SH-SY5Y (cell line): Measurements from ENCODE around the gene OR6C75.

ENCODE experiments used
- GATA2 ChIP-seq: IDR thresholded peaks from 2 replicates; pipeline ENCODE4 v1.6.1; 2011; ENCODE audit warnings: mild to moderate bottlenecking, low read depth, low read length
- GATA3 ChIP-seq: IDR thresholded peaks from 2 replicates; pipeline ENCODE4 v1.6.1; 2011; ENCODE audit warnings: low read depth, mild to moderate bottlenecking, low read length, moderate library complexity

OR6C75 gene

DNA sequence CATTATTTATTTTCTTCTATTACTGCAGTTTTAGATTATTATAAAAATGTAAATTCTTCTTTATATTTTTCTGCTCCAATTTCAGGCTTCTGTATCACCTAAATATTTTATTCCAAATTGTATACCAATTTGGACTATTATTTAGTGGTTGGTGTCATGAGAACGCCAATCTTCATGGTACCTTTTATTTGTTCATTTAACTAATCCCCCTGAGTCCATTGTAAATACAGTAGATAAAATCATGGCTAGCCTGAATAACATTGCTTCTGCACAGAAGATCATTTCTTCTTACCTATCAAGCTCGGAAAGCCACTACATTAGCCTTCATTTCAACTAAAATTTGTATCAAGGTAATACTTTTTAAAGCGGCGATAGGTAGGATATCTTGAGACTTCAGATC, at the start of gene OR6C75:
Gene OR6C75 (plus strand): TSS at position 301 of the 400 bp plus-strand sequence. CDS start 2,136 bp downstream, outside the sequence.
- TF ChIP-seq GATA3 (no peak), GATA2 (no peak)

DNA sequence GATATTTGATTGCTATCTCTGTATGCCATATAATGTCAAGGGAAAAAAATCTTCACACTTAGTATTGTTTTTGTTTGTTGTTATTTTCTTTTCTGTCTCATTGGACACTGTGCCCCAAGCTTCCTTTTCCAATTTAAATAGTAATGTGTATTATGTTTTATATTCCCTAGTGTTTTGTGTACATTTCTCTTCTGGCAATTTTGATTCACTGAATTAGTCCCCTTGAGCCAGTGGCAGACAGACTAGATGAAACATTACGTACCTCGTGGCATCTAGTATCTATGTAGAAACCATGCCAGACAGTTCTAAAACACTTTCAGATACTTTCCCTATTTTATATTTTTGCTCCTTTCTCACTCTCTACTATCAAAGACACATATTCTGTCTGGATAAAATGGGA, 48.7 kb upstream of the OR6C75 start, which contains the start of gene OR6C1:
Gene OR6C1 (plus strand): TSS at position 301 of the 400 bp plus-strand sequence. CDS start 6,257 bp downstream, outside the sequence.
- TF ChIP-seq GATA2, result no peak
- TF ChIP-seq GATA3, result no peak

- no peak for TF ChIP-seq GATA3
- no peak for TF ChIP-seq GATA2
Observed at GRCh38 chr12:55320201-55320600, 42.6 kb upstream of the OR6C75 start.

DNA sequence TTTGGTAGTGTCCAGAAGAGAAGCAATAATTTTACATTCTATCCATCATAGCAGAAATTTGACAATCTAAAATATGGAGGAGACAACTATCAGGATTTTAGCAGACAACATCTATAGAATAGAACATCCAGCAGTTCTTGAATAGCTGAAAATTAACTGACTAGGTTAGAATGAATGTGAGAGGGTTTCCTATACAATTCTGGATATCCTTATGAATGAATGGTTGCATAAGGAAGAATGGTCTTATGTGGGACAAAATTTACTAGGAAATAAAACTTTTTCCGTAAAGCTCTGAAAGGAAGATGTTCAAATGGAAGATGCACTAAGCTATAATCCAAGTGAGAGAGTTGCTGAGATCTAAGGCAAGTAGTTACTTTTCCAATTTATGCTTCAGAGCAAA, 32.3 kb upstream of the OR6C75 start, which contains the start of gene OR6C3:
Gene OR6C3 (plus strand): TSS at position 301 of the 400 bp plus-strand sequence. CDS start 955 bp downstream, outside the sequence.
- no peak for TF ChIP-seq GATA3
- TF ChIP-seq GATA2, result no peak

DNA sequence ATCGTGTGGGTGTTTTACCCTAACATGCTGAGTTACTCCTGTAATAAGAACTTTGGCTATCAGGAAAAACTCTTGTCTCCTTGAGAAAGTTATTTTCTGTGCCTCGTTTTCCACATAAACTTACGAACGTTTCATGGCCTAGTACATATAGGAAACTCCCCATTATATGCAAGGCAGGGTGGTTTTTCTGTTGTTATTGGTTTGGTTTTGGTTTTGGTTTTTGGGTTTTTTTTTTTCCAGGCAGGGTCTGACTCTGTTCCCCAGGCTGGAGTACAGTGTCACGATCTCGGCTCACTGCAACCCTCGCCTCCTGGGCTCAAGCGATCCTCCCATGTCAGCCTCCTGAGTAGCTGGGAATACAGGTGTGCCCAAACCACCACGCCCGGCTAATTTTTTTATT, 26.8 kb upstream of the OR6C75 start:
- TF ChIP-seq GATA2 (no peak), GATA3 (no peak)

GRCh38 chr12:55365086-55365485, 2.3 kb downstream of the OR6C75 start:
- no peak for TF ChIP-seq GATA2
- no peak for TF ChIP-seq GATA3

DNA sequence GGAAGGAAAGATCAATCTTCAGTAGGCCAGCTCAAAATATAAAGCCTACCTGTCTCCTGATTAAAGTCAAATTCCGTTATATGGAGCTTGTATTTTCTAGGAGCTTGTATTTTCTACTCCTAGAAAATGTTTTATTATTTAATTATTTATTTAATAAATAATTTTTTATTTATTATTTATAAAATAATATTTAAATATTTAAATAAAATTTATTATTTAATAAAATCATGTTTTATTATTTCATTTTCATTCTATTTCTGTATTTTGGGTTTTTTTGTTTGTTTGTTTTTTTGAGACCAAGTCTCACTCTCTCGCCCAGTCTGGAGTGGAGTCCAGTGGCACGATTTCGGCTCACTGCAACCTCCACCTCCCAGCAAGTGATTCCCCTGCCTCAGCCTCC, 9.7 kb downstream of the OR6C75 start:
- TF ChIP-seq GATA2 (no peak), GATA3 (no peak)

GRCh38 chr12:55385891-55386290, 23.1 kb downstream of the OR6C75 start:
- TF ChIP-seq GATA3 (no peak), GATA2 (no peak)

DNA sequence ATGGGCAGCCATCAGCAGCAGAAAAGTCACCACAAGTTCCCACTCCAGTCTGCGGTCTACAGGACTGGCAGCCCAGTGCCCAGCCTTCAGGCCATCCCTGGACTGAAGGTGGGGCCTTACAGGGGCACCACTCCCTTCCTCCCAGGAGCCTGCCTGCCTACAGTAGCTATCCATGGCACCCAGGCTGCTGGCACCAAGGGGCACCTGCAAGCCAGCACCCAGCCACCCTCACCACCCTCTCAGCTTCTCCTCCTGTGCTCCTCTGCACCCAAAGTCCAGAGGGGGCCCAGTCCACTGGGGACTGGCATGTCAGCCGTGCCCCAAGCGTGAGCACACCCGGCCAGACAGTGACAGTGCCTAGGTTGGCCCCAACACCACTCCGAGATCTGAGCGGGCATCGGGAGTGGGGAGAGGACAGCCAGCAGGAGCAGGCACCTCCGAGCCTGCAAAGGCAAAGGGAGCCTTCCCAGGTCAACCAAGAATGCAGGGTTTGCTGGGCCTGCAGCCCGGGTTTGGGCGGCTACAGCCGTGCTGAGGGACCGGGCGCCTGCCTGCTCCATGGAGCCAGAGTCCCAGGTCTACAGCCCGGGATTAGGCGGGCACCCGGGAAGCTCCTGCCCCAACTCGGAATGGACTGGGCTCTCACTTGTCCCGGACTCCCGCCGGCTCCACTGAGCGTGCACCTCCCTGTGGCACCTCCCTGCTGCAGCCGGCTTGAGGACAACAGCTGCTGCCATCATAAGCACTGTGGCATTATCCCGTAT, 29.4 kb downstream of the OR6C75 start:
- TF ChIP-seq GATA2 (no peak), GATA3 (no peak)

GRCh38 chr12:55396326-55396725, 33.6 kb downstream of the OR6C75 start:
- TF ChIP-seq GATA2 (no peak), GATA3 (no peak)

GRCh38 chr12:55400229-55400628, 37.5 kb downstream of the OR6C75 start, which contains the start of gene OR6C65:
Gene OR6C65, plus strand, starts transcription at chr12:55400529. Its CDS starts 0 bp downstream, at chr12:55400529.
- TF ChIP-seq GATA2, result no peak

- TF ChIP-seq GATA2 (no peak), GATA3 (no peak)
Observed at GRCh38 chr12:55407866-55408265, 45.1 kb downstream of the OR6C75 start.

GRCh38 chr12:55416961-55417360, 54.2 kb downstream of the OR6C75 start:
- TF ChIP-seq GATA2 (no peak), GATA3 (no peak)
